Activated CD8-positive, alpha-beta memory T cell treated with anti-CD3 and anti-CD28 coated beads, Interleukin-2, amount 50 U/mL, for 1 hour (primary cell): Measurements from ENCODE around the gene LSM6.
A peak's percentile ranks its signal among the peaks of the same experiment; 100 is the strongest.

Source experiments
- DNase-seq: peaks from one replicate; pipeline ENCODE4 v3.0.0-alpha.2; 2020; ENCODE audit errors: extremely low read depth

Gene LSM6

DNA sequence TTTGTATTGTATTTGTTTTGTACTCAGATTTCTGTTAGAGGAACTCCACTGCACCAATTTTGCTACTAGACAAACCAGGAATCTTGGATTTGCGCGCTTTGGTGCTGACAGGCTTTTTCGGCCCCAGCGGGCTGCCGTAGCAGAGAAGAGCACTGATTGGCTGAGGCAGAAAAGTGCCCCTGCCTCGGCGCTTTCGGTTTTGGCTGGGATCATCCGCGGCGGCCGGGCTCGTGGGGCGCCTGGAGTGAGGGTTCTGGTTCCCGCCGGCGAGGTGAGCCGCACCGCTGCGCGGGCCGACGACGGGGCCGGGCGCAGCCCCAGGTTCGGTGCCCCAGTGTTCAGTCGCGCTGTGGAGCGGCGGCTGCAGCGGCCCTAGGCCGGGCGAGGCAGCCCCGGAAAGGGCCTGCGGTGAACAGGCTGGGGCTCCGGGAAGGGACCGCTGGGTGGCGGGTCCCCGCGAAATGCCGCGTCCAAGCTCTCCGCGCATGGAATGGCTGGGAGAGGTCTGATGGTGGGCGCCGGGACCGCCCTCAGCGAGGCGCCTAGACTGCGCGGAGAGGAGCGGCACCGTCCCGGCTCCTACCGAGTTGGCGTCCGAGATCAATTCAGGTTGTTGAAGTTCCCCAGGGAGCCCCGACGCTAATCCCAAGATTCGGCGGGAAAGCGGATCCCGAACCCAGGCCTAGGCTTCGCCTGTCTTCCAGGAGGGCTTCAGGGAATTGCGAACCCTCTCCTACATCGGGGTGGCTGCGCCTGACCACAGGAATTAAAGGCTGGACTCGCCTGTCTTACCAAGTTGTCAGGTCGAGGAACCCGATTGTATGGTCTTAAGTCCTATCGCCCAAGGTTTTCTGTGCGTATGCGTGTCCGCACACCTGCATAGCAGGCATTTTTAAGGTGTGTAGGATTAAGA lies at the start of gene LSM6:
Gene LSM6, plus strand, starts transcription at position 178 of the 913 bp plus-strand sequence. CDS start 7,204 bp downstream, outside the sequence.
- peak; percentile 40 for DNase-seq

DNA sequence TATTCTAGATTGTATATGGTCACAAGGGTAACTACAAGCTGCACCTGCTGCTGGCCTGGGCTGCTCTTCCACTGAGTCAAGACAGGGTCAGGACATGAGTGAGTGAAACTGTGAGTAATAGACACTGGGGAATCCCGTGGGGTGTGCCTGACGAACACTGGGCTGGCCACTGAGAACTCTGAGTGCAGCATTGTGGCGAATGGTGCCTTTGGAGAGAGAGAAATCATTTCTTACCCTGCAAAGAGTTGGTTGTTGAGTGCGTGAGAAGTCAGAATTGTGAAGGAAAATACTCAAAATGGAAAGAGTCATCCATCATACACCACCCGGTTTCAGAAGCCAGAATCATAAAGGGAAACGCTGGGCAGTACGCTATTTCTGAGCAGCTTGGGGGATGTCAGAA lies 43.1 kb upstream of the LSM6 start:
- no peak for DNase-seq

DNA sequence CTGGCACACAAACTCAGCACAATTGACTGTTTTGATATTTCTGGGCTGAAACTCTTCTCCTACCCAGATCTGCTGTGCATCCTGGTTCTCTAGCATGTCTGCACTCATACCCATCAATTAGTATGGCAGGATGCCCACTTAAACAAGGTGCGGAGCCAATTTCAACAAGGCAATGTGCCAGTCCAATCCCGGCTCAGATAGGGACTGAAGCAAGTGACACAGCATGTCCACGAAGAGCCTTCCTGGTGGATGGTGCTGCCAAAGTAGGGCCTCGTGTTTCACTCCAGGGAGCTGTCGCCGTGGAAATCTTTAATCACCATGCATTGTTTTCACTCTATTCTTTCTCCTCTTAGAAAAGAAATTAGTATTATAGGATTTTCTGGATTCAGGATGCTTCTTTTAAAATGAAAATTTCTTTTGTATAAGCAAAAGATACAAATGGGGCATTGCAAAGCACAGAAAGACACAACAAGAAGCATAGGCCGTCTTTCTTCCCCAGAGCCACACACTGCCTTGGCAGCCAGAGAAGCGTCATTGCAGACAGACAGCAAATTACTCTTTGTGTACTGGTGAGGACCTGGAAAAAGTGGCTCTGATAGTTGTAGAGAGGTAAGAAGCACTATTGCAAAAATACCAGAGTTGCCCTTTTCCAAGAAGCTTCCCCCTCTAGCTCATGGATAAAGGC lies 40.6 kb upstream of the LSM6 start:
- no peak for DNase-seq

DNA sequence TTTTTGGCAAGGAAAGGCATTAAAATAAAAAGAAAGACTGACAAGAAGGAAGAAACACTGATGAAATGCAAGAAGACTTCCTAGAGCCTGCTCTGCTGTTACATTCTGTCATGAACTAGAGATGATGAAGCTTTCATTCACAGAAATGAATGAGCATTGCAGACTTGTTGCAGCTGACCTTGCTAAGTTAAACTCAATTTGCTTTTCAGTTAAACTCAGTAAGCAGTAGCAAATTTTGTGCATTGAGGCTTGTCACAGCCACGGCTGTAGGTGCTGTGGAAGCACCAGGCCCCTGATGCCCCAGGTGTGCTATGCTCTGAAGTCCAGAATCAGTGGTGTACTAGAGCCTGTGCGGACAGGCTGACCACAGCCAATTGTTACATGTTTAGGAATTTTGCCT lies 39.6 kb upstream of the LSM6 start:
- no peak for DNase-seq

DNA sequence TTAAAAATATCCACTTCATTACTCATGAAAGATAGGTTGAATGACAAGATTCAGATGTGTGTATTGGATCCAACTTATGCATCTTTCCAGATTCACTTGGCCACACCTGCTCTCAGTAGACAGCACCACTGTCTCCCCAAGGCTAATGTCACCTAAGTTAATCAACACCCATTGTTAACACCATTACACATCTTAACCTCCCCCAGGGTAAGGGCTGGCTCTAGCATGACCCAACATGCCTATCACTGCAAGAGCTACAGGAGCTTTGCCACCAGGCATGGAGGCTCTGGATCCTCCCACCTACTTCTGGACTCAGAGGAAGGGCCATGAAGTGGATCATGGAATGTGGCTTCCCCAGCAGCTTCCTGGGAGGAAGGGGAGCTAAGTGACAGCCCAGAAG lies 32.8 kb upstream of the LSM6 start:
- DNase-seq = no peak

DNA sequence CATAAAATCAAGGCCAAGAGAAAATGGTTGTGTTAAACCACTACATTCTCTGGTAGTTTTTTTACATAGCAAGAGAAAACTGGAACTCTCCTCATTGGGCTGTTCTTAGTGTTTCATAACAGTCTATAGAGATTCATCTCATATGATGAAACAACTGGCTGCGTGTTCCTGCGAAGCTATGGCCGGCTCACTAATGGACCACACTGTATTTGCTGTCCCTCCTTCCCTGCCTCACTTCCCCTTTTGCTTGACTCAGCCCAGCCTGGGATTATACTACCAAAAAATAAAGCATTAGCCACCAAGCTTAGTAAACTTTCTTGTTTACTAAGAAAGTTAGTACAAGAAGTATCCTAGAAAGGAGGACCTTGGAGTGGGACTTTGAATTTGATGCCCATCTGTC lies 31.6 kb upstream of the LSM6 start:
- DNase-seq = no peak

DNA sequence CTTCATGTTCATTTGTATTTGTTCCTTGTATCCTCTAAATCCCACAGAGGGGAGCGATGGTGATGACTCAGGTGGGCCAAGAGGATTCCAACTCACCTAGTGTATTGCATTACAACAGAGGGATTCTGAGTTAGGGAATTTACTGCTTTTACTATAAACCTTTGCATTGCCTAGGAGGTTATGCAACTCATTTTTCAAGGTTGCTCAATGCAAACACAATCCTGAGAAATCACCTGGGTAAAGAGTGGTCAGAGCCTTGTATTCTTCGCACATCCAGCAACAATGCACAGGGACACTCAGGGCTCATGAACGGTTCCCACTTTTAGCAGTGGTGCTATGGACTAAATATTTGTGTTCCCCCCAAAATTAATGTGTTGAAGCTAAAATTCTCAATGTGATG lies 28.6 kb upstream of the LSM6 start:
- no peak for DNase-seq

DNA sequence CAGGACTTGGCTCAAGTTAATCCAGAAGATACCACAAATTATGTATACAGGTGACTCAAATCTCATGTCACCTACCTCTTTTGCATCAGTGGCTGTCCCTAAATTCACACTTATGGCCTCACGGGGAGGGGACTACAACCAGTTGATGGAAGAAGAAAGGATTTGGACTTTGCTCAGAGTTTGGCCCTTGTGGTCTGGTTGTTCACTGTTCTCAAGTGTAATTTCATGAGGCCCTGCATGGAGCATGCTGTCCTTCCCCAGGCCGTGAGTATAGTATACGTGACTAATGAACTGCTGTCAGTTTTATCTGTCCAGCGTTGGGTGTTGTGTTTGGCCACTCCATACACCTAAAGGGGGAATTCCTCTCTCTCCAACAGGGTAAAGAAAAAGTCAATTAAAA lies 27.5 kb upstream of the LSM6 start:
- no peak for DNase-seq

DNA sequence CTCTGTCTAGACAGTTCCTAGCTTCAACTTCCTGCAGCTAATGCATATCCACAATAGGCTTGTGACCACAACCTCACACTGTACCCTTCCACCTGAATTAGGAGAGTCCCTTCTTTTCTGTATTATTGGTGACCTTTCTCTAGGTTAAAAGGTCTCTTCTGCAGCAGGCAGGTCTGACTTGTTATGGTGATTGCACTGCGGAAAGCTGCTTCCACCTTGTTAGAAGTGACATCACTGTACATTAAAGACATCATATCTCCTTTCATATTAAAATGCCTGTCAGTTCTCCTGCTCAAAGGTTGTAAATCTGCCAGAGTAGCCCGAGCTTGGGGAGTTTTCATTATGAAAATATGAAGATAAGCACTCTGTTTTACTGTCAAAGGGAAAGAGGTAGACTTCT lies 21.5 kb upstream of the LSM6 start:
- no peak for DNase-seq

DNA sequence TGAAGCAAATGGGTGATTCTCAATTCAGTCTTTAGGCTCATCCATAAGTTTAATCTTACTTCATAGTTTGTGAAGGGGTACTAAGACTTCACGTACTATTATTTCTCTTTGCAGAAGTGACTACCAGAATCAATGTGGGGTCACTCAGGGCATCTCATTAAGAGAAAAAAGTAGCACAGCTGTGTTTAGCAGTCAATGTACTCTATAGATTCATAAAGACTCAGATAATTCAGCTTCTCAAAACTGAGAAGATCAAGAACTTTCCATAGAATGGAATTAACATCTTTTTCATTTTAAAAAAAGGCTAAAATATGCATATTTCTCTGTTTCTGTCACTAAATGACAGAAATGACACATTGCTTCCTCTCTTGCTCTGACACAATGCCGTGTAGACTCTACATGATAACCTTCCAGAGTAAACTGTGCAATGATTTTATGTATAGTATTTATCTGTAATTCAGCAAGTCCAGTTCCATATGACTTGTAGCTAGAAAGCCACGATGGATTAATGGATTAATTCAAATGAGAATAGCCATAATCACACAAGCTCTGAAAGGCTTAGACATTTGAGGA lies 20.3 kb upstream of the LSM6 start:
- no peak for DNase-seq

DNA sequence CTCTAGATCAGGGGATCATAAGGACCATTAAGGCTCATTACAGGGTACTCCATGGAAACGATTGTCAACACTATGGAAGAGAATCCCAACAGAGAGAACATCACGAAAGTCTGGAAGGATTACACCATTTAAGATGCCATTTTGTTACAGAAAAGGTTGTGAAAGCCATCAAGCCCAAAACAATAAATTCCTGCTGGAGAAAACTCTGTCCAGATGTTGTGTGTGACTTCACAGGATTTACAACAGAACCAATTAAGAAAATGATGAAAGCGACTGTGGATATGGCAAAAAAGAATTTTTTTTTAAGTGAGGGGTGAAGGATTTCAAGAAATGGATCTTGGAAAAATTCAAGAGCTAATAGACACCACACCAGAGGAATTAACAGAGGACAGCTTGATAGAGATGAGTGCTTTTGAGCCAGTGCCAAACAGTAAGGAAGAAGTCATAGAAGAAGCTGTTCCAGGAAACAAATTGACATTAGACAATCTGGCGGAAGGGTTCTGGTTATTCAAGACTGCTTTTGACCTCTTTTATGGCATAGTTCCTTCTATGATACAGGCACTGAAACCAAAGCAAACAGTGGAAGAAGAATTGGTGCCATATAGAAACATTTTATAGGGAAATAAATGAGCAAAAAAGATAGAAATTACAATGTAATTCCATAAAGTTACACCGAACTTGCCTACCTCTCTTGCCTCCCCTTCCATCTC lies 17.3 kb upstream of the LSM6 start:
- no peak for DNase-seq

DNA sequence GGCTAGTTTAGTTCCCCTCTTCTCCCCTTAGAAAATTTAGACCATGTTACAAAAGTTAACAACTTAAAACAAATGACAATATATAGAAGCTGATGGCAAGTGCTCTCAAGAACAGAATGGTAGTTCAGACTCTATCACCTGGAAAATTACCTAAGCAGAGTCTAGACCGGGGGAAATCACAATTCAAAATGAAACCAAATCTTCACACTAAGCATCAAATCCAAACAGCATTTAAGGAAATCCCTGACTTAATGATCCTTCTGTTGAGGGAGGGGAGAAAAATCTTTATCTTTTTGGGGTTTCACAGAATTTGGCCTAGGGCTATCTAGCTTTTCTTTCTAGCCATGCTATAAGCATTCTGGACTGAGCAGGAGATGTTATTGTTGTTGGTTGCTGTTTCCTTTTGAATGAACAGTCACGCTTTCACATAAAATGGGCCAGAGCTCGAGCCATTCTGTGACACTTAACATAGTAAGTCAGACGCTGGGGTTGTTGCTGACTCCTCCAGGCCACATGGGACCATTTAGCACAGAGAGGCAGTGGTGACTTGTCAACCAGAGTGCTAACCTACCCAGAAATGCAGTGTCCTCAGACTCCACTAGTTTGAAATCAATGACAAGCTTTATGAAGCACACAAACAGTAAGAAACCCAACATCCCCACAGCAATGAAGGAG lies 16.0 kb upstream of the LSM6 start:
- no peak for DNase-seq

DNA sequence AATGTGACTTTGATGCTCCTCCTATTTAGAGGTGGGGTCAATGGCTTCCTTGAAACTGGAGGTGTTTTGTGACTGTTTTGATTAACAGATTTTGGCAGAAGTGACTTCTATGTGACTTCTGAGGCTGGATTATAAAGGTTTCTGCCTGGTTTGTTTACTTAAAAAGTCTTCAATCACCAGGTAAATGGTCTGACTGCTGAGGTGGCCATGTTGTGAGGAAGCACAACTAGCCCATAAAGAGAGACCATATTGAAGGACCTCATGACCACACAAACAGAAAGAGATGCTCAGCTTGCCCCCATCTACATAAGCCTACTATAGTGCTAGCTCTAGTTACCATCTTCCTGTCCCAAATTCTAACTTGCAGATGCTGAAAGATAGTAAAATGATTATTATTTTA lies 14.3 kb upstream of the LSM6 start:
- DNase-seq = no peak

DNA sequence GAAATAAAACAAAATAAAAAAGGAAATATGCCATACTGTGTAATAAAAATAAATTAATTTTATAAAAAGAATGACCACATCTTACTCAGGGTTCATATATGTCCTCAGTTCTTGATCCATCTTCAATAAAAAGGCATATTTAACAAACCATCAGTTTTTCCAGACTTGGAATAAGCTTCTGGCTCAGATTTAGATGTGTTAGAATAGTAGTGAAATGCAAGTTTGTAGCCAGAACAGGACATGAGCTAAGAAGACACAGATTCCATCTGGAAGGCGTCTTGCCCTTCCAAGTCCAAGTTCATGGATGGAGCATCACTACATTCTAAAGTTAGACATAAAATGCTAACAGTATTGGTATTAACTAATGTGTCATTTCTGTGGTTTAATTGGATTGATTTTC lies 10.3 kb upstream of the LSM6 start:
- no peak for DNase-seq

DNA sequence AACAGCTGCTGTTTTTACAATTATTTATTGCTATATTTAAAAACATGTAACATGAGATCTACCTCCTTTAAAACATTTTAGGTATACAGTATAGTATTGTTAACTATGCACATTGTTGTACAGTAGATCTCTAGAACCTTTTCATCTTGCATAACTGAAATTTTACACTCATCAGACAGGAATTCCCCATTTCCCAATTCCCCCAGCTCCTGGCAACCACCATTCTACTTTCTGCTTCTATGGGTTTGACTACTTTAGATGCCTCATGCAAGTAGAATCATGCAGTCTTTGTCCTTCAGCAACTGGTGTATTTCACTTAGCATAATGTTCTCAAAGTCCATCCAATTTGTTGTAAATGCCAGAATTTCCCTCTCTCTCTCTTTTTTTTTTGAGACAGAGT lies 9.7 kb upstream of the LSM6 start:
- no peak for DNase-seq

DNA sequence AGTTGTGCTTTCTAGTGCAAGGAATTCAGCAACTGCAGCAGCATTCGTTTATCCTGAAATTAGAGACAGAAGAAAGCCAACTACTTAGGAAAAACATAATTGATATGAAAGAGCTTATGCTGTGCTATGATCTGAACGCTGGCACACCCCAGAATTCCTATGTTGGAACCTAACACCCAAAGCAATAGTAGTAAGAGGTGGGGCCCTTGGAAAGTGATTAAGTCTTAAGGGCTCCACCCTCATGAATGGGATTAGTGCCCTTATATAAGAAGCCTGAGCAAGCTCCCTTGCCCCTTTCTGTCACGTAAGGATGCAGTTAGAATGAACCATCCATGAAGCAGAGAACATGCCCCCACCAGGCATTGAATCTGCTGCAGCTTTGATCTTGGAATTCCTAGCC lies 5.4 kb upstream of the LSM6 start:
- DNase-seq = no peak

DNA sequence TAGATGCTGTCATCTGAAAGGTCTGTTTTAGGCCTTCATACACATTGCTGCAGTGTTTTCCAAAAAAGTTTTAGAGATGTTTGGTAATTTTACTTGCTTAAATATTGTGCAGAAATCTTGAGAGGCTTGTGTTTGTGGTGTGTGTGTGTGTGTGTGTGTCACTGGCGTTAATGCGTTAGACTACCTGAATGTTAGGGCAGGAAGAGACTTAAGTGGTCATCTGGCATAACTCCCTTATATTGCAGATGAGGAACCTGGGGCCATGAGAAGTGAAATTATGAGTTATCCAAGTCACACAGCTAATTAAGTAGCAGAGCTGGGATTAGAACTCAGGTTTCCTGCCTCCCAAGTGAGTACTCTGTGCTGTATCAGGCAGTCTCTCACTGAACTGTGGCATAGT lies 1.4 kb downstream of the LSM6 start:
- DNase-seq = no peak

DNA sequence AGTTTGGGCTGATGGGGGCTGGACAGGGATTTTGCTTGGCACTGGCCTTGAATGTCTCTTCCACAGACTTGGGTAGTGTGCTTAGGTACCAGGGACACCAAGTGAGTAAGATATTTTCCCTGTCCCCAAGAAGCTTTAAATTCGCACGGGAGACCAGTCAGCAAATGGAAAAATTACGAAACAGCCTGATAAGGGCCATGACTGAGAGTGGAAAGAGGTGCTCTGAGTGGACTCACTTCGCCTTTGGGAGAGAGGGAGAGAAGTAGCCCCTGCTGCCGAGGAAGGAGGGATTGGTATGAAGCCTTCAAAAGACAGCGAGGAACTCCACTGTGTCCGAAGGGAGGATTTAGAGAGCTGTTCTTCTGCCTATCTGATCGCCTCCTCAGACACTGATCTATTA lies 2.6 kb downstream of the LSM6 start:
- no peak for DNase-seq

DNA sequence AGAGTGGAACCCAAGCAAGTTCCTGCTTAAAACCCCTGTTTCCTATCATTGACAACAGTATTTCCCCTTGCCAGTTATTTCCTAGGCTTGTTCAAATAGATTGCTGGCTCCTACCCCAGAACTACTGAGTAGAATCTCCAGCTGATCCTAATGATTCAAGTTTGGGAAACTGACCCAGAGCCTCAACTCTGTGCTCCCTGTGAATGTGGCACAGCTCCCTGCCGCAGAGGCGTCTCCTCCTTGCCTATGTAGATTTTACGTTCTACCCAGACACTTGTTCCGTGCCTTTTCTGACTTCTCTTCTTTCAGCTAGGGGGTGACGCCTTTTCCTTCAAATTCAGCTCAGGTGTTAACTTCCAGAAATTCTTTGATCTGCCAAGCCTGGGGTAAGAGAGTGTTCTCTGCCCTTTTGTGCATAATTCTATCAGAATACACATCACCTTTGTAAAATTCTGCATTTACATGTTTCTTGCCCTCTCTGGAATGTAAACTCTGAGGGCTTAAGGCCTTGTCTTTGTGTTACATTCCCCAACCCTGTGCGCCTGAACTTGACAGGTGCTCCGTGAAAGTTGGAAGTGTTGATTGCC lies 4.4 kb downstream of the LSM6 start:
- no peak for DNase-seq

DNA sequence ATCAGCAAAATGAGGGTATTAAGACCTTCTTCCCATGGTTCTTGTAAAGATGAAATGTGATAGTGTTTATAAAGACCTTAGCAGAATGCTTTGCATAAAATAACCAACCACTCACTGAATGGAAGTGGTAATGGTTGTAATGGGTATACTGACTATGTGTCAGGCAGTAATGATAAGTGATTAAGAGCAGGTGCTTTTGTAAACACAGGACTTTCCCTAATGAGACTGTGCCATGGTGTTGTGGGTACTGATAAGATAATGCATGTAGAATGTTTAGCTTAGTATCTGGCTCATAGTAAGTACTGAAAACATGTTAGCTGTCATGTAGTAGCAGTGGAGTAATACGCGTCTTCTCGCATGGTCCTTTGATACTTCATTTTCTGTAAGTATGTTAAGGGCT lies 6.9 kb downstream of the LSM6 start:
- DNase-seq = no peak

DNA sequence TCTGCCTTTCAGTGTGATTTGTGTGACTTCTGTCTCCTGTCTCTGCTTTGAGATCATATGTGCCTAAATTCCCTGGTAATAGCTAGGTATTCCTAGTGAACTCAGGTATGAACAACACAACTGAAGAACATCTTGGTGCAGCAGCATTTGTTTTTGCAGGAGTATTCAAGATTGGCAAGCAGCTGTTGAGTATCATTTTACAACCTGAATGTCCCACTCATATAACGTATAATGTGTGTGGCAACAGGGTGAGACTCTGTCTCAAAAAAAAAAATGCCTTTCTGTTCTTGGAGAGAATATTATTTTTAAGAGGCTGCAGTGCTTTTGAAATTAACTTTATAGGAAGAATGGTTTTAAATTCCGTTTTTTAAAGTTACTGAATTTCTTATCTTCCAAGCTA lies 7.7 kb downstream of the LSM6 start:
- DNase-seq = no peak
